DMS114 treated with DMSO at 0.1 percent for 48 hours (cell line): ENCODE data around the gene AP5Z1.

ENCODE experiments used
- DNase-seq: peaks from one replicate; lab custom pipeline; 2025; ENCODE audit not compliant: unreplicated experiment; lab: John Stamatoyannopoulos, UW

AP5Z1 gene

DNA sequence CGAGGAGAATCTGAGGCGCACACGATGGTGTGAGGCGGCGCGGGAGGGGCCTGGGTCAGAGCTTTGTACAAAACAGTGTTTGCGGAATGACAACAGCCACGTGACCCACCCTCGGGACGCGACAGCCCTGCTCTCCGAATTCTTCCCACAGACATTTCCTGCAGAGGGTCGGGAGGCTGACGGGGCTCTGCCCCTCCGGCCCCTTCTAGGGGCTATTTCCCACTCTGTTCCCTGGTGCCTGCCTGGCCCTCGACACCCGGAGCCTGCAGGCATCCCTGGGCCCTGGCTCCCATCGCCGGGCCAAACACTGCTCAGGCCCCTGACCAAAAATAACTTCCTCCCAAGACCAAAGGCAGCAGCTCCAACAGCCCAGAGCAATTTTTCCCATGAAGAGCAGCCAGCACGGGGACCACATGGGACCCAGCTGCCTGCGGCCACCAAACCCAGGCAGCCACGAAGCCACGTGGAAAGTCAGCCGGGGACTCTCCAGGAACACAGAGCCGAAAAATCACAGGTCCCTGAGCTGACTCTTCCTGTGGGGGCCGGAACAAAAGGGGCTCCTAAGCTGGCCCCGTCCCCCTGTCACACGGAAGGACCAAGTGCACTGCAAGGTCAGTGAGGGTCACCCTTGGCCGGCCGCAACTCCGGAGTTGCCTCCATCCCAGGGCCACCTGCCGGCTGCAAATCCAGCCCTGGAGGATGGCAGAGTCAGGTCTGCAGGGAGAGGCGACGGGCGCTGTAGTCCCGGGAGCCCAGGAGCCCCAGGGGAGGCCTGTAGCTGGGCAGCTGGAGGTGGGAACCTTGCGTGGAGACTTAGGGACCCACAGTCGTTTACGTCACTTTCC, 44.4 kb downstream of the AP5Z1 start:
- no peak for DNase-seq

DNA sequence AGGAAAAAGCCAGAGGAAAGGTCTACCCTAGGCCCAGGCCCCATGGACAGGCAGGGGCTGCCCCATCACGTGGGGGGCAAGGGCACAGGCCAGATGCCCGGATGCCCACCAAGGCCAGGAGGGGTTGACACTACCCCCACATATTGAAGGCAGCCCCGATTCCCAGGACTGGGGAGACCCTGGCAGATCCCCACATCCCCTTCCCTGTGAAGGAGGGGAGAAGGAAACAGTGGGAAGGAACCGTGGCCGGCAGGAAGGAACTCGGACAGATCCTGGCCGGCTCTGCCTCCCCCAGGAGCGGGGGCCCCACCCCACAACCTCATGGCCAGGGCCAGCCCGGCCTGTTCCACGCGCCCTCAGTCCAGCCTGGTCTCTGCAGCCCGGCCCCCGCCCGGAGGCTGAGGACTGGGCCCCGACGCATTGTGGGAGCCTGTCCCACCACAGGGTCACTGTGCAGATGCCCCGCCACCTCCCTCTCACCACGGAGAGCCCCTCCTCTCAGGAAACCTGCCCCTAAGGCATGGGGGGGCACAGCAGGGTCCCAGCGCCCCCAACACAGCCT, 45.1 kb downstream of the AP5Z1 start:
- no peak for DNase-seq

DNA sequence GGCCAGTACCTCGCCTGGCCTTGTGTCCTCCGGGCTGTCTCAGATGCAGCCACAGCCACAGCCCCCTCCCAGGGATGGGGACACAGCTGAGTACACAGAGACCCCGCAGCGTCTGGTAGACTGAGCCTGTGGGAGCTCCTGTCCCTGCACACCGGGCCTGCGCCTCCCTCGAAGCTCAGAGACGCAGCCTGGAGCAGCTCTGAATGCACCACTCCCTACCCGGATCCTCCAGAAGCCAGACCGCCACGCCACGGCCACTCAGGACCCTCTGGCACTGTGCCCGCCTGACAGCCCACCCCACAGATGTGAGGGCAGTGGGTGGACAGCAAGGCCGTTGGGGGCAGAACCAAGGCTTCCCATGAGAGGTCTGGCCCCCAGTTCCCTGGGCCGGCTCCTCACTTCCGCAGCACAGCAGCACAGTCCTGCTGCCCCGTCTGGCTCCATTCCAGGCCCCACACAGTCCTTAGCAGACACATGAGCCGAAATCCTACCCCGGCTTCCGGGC, 45.6 kb downstream of the AP5Z1 start:
- DNase-seq: no peak

DNA sequence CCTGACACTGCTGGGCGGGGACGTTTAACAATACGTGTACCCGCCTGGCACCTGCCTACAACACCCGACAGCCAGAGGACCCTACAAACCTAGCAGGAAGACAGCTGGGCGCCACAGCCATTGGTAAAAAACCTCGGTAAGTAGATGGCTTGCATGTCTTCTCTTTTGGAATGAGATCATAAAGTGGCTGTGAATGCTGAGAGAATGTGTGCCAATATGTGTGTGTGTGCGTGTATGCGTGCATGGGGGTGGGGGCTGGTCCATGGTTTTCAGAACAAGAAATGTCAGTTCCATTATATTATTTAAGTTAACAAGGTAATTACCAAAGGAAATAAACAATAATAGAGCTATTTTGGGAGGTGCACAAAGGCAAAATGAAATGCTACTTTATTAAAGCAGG, 47.3 kb downstream of the AP5Z1 start:
- DNase-seq: no peak

- DNase-seq: no peak
These were observed 48.2 kb downstream of the AP5Z1 start for GRCh38 chr7:4823441-4824119.

- DNase-seq: no peak
These were observed 48.8 kb downstream of the AP5Z1 start for GRCh38 chr7:4824120-4824775.

DNA sequence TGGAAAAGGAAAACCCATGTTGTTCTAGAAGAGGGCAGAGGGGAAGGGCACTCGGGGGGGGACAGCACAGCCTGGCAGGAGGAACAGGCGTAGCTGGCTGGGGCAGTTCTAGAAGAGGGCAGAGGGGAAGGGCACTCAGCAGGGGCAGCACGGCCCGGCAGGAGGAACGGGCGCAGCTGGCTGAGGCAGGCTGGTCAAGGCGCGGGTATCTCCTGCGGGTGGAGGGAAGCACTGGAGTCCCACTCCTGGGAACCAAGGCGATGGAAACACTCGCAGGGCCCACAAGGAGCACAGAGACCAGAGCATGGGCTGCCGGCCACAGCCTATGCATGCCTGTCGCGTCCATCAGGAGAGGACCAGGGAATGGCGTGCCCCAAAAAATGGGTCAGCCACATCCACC, 49.7 kb downstream of the AP5Z1 start:
- no peak for DNase-seq

DNA sequence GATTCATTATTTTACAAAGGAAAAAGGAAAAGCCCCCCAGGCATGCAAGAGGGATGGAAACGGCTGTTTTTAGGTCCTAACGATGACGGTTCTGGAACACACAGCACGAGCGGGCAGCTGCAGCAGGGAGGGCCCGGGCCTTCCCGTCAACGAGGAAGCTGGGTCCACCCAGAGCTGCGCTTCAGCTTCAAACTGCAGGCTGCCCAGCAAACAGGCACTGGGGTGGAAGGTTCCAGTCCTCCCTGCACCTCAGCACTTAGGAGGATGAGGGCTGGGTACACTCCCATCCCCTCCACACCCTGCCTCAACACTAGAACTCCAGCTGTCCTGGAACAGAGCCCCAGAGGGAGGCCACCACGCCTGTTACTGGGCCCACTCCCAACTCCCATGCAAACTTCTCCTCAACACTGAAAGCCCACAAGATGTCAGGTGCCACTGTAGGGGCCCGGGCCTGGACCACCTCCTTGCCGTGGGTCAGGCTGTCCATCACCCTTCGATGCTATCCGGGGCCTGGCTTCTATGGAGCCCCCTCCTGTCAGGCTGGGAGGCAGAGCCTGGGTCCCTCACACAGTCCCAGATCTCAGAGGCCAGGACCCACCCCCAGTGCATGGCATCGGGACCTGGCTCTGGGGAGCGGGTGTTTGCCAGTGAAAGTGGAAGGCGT, 53.4 kb downstream of the AP5Z1 start:
- no peak for DNase-seq

DNA sequence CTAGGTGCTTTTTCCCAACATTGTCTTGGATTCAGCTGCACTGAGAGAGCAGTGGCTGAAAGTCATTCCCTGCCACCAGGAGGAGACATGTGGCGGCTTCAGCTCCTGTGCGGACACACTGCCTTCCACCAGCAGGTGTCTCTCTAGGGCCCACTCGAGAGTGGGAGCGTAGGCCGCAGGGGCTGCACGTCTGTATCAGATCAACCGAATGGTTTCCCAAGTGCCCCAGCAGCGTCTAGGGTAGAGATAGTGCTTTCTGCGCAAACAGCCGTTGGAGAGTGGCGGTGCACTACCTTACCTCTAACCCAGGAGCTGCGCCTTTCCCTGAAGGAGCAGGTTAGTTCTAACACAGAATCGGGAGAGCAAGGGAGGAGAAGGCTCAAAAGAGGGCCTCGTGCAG, 54.8 kb downstream of the AP5Z1 start:
- DNase-seq: peak; percentile 33

DNA sequence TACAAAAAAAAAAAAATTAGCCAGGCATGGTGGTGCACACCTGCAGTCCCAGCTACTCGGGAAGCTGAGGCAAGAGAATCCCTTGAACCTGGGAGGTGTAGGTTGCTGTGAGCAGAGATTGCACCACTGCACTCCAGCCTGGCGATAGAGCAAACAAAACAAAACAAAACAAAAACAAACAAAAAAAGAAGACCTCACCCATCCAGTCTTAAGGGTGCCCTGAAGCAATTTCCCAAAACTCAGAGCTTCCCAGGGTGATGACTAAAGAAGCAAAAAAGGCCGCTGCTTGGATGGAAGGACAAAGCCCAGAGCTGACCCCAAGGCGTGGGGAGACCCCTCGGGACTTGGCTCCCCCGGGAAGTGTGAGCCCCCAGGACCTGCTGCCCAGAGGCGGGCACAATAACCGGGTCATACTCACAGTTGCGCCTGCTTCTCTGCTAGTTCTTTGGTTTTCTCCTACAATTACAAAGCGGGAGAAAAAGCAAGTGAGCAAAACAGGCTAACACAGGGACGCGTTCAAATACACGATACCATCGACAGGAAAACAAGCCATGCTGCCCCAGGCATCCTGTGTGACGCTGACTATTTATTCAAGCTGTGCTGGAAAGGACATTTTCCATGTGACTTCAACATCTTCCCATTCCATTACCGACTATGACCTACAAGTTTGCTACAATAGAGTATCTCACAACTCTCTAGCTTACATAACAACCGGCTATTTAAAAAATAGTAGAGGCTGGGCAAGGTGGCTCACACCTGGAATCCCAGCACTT, 56.5 kb downstream of the AP5Z1 start:
- DNase-seq: no peak

DNA sequence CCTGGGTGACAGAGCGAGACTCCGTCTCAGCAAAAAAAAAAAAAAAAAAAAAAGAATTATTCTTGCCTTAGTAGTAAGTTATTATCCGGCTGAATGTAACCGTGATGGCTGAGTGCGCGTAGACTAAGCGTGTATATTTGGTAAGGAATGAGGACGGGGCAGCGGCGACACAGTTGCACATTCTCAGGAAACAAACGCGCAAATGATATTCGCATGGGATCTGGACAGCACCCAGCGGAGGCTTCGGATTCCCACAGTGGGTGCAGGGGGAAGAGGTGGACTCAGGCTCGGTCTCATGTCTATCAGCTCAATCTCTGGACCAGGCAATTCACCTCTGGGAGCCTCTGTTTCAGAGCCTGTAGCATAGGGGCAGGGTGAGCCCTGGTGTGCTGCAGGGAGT, 57.3 kb downstream of the AP5Z1 start:
- no peak for DNase-seq

GRCh38 chr7:4833176-4833575, 57.8 kb downstream of the AP5Z1 start:
- DNase-seq: no peak

DNA sequence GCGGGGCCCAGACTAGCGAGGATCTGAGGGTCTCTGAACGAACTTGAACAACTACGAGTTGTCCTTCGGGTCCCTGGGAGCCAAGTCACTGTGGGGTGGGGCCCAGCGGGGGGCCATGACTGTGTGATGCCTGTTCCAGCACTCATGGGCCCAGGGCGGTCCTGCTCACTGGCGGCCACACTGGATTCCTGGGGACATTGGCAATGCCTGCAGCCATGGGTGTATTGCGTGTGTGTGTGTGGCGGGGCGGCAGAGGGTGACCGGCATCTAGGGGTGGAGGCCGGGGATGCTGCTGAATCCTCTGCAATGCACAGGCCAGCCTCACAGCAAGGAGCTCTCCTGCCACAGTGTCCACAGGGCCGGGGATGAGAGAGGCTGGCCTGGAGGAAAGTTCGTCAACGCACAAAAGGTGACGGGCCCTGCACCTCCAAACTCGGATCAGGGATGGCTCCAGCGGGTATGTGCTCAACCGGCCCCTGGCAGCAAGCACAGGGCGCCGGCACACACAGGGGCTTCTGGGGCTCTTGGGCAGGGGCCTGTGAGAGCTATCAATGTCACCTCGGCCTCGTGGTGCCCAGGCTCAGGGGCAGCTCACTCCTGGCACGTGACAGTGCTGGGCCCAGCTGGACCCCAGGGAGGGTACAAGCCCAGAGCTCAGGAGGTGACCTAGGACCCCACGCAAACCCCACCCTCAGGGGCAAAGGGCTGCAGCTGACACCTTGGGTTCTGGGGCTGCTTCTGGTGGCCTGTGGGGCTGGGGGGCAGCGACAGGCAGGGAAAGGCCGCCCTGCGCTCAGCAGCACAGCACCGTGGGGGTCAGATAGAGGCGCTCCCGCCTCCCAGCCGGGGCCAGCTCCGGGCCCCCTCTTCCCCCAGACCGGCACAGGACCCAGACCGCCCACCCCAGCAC, 58.5 kb downstream of the AP5Z1 start:
- DNase-seq: no peak

GRCh38 chr7:4834601-4835397, 59.4 kb downstream of the AP5Z1 start:
- DNase-seq: no peak

GRCh38 chr7:4835398-4836205, 60.2 kb downstream of the AP5Z1 start:
- DNase-seq: no peak

DNA sequence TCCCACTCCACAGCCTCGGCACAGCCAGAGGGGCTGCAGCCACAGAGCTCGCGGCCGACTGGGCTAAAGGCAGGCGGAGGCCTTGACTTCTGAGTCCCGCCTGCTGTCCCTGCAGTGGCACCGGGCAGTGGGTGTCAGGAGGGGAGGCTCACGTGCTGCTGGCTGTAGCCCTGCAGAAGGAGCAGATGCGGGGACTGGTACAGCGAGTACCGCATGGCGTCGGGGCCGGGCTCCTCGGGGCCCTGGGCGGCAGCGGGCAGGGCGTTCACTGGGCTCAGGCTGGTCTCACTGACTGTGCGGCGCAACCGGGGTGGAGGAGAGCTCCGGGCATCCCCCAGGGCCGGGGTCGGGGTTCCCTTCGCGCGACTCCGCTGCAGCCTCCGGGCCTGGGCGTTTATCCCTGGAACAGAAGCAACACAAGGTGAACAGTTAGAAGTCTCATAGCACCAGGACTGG, 60.8 kb downstream of the AP5Z1 start:
- DNase-seq: no peak

GRCh38 chr7:4837041-4837802, 61.8 kb downstream of the AP5Z1 start:
- DNase-seq: no peak
